ENCODE data around the gene STX16.
A peak's percentile ranks its signal among the peaks of the same experiment; 100 is the strongest.

Gene STX16

DNA sequence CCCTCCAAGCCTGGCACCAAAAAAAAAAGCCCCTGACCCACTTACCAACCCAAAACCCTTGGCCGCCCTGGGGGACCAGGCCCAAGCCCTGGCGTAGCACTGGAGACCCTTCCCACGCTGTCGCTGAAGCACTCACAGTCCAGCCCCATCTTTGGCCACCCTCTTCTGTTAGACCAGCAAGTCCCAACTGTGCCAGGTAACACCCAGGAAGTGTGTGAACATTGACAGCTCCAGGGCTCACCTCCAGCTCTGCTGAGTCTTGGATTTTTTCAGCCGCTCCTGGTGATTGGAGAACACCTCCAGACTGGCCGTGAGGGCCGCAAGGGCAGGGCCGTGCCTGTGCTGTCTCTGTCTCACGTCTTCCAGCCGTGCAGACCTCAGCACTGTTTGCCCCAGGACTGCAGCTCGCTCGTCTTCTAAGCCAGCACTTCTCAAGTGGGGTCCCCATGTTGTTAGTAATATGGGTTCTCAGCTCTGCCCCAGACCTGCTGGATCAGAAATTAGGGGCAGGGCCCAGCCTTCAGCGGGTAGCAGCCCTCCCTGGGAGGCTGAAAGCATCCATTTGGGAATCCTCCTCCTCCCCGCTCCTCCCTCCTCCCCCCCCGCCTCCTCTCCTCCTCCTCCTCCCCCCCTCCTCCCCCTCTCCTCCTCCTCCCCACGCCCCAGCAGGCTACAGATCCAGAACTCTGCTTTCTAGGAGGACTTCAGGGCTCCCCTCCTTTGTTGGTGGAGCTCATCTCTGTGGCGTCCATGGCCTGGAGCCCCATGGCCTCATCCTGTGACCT, 59.6 kb downstream of the STX16 start:
- DNase-seq (ENCODE audit: low read depth) = no peak

GRCh38 chr20:58711266-58712051, 60.4 kb downstream of the STX16 start:
- DNase-seq (ENCODE audit: low read depth) = no peak

- DNase-seq (ENCODE audit: low read depth) = no peak
Measured at GRCh38 chr20:58712151-58712791, 61.2 kb downstream of the STX16 start.

- DNase-seq (ENCODE audit: low read depth) = no peak
Measured at GRCh38 chr20:58712806-58713731, 62.0 kb downstream of the STX16 start.

GRCh38 chr20:58713801-58714339, 62.8 kb downstream of the STX16 start:
- DNase-seq (ENCODE audit: low read depth) = no peak

DNA sequence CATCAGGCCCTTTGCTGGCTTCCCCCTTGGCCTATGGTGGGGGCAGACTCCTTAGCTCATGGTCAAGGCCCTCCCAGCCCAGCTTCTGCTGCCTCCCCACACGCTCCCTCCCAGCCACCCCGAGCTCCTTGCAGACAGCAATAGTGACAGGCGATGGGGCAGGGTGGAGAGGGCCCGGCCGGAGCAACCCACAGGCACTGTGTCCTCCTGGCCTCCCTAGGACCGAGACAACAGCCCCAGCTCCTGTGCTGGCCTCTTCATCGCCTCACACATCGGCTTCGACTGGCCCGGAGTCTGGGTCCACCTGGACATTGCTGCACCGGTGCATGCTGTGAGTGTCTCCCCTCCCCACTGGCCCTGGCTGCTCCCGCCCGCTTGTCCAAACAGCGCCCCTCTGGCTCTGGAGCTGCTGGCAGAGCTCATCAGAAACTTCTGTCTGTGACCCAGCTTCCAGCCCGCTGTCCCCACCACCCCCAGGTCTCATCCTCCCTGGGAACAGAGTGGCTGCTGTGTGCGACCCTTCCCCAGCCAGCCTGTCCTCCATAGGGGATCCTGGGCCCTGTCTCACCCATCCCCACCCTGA, 63.3 kb downstream of the STX16 start:
- no peak for DNase-seq (ENCODE audit: low read depth)

GRCh38 chr20:58714923-58715351, 63.9 kb downstream of the STX16 start:
- DNase-seq (ENCODE audit: low read depth) = no peak

DNA sequence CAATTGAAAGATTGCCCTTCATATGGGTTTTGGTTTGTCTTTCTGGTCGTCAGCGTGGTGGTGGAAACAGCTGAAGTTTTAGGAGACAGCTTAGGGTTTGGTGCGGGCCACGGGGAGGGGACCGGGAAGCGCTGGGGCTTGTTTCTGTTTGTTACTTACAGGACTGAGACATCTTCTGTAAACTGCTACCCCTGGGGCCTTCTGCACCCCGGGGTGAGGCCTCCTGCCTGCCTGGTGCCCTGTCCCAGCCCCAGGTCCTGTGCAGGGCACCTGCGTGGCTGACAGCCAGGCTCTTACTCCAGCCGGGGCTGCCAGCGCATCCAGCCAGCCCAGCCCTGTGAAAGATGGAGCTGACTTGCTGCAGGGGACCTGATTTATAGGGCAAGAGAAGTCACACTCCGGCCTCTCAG, 64.3 kb downstream of the STX16 start:
- no peak for DNase-seq (ENCODE audit: low read depth)

- DNase-seq (ENCODE audit: low read depth) = no peak
Measured at GRCh38 chr20:58715801-58716475, 64.9 kb downstream of the STX16 start.

DNA sequence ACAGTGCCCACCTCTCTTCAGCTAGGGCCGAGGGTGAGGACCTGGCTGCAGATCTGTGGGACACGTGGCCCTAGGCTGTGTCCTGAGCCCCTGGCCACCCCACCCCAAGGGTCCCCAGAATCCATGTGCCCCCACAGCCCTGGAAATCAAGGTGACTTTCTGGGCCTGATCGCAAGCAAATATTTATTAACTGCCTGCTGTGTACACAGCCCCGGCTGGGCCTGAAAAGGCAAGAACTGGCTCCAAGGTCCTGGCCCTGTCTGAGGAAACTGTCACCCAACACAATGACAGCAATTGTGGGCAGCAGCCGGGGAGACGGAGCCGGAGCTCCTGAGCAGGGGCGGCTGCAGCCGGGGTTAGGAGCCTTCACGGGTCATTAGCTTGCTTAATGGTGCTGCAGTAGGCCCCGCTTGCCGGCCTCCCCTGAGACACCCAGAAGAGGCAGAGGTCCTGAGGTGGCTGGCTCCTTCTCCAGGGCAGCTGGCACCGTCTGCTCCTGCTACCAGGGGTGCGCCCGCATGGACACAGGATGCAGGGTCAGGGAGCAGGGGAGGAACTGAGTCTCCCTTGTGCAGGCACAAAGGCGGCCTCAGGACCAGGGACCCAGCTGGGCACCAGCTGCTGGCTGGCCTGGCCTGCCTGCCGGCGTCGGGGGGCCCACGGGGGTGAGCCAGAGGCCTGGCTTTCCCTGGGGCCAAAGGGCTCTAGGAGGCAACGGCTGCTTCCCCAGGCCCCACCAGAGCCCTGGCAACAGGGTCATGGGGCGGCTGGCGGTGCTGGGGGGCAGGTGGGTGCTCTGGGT, 65.6 kb downstream of the STX16 start:
- no peak for DNase-seq (ENCODE audit: low read depth)

DNA sequence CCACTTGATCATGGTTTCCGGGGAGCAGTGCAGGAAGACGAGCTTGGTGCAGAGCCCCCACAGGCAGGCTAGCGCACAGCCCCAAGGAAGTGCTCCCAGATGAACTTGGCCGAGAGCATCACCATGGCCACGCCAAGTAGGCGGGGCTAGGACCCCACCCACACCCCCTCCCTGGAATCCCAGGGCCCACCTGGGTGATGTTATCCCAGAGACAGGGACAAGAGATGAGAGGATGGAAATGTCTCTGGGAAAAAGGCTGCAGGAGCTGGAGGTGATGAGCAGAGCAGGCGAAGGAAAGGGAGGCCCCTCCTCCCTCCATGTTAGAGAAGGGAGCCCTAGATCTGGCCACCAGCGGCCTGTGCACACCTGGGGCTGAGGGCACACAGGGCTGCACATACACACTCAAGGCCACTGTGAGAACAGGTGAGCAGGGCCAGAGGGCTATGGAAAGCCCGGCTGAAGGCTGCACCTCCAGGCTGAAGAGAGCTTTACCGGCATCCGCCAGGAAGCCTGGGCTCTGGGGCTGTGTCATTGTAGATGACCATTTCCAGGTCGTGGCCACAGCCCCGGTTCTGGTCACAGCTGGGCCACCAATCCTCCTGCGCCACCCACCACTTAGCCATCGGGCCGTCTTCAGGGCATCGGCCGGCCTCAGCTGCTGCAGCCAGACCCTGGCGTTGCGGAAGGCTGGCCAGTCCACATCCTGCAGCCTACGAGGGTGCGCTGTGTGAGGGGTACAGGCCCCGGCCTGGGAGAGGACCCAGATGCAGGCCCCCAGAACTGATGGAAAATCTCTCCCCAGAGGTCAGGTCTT, 66.4 kb downstream of the STX16 start:
- peak; percentile 26 for DNase-seq (ENCODE audit: low read depth)

GRCh38 chr20:58718121-58718563, 67.1 kb downstream of the STX16 start:
- DNase-seq (ENCODE audit: low read depth) = no peak

DNA sequence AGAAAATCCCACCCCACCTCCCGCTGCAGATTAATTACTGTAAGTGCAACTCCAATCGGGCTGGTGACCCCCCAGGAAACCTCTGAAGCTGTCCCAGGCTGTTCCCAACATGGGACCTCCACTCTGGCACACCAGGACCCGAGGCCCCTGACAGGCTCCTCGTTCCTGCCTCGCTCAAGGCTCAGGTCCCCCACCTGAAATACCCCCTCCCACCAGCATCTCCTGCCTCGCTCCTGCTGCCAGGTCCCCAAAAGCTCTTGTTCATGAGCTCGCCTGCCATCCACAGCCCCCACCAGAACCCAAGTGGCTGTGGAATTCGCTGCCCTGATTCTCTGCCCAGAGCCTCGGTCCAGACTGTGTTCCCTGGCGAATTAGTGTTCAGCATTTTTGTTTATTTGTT, 67.6 kb downstream of the STX16 start:
- no peak for DNase-seq (ENCODE audit: low read depth)

DNA sequence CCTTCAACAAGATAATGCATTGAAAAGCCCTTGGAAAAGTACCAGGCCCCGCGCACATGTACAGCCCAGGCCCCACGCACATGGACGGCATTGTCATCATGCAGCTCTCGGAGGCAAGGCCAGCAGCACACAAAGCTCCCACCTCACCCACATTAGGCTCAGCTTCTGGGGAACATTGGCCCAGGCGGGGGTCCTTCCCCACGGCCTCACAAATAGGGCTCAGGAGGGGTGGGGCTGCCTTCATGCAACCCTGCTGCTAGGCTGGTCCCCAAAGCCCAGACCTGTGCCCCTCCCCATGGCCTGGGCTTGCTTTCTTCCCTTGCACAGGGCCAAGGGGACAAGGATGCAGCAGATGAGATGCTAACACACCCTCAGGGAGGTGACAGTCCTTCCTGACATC, 68.2 kb downstream of the STX16 start:
- no peak for DNase-seq (ENCODE audit: low read depth)

DNA sequence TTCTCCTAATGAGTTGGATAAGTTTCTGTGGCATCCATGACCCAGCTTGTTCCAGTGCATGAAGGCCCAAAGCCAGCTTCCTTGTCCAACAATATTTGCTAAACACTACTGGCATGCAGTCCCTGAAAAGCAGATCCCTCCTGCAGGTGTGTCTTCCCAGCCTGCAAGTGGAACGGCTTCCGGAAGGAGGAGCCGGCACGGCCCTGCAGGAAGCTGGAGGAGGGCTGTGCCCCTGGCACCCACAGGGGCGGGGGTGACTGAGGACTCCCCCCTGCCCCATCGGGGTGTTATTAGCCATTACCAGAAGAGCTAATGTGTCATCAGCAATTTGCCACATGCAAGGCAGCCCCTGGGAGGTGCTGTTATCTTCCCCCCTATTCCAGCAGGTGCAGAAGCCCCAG, 68.9 kb downstream of the STX16 start:
- DNase-seq (ENCODE audit: low read depth) = no peak

- DNase-seq (ENCODE audit: low read depth) = no peak
Measured at GRCh38 chr20:58720890-58721289, 69.8 kb downstream of the STX16 start.

DNA sequence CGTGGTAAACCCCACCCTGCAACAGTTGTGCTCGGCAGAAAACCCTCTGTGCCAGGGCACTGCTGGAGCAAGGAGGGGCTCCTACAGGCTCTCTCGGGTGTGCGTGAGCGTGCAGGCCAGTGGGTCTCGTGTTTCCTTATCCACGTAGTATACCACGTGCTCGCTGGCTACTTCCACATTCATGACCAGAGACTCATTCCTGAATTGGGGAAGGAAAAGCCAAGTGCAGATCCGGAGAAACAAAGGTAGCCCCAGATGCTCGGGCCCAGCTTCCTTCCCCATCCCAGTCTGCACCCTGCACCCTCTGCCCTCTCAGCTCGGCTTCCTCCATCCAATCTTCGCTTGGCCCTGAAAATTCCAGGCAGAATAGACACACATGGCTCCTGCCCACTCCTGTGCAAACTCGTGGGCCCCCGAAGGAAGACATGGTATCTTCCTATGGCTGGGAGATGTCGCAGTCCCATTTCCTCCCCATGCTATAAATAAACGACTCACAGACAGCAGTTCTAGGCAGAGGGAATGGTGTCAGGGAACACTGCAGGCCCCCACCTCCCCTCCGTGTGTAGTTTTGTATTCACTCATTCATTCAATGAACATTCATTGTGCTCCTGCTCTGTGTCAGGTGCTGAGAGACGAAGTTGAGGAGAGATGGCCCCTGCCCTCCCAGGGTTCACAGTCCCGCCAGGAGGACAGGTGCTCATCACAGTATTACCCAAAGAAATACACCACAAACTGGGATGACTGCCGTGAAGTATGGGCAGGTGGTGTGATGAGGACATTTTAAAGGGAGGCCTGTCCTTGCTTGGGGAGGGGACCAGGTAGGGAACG, 71.1 kb downstream of the STX16 start:
- DNase-seq (ENCODE audit: low read depth) = no peak

Measured in ELR (cell line).